Activated CD8-positive, alpha-beta memory T cell treated with anti-CD3 and anti-CD28 coated beads for 48 hours (primary cell): Measurements from ENCODE around the gene ISM2.

Experiments
- DNase-seq, 3 experiments: peaks; one replicate each; pipeline ENCODE4 v3.0.0-alpha.2; 2020; ENCODE audit warnings: low read depth in 2 of 3, low spot score in 2 of 3

Gene ISM2

GRCh38 chr14:77508249-77508648 lies 9.6 kb upstream of the ISM2 start:
- no peak for DNase-seq

DNA sequence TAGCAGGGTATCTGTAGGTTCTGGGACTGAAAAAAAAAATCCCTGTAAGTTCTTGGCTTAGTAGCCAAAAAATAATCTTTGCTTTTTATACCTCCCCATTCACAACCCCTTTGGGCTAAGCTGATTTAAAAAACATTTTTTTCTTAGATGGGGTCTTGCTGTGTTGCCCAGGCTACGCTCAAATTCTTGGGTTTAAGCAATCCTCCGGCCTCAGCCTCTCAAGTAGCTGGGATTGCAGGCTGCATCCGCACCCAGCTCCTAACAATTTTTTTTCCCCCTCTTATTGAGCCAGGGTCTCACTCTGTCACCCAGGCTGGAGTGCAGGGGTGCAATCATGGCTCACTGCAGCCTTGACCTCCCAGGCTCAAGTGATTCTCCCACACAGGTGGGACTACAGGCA lies 9.1 kb upstream of the ISM2 start:
- DNase-seq, result no peak

DNA sequence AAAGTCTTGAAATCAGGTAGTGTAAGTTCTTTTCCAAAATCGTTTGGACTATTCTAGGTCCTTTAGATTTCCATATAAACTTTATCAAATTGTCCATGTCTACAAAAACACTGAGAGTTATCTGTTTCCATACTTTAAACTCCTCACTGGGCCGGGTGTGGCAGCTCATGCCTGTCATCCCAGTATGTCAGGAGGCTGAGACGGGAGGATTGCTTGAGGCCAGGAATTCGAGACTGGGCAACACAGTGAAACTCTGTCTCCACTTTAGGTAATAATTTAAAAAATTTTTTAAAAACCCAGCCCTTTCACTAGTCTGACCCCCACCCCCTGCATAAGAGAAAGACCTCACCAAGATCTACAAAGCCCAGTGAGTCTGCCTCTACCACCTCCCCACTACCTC lies 6.4 kb upstream of the ISM2 start:
- no peak for DNase-seq

GRCh38 chr14:77503138-77503537 lies 4.5 kb upstream of the ISM2 start:
- no peak for DNase-seq

DNA sequence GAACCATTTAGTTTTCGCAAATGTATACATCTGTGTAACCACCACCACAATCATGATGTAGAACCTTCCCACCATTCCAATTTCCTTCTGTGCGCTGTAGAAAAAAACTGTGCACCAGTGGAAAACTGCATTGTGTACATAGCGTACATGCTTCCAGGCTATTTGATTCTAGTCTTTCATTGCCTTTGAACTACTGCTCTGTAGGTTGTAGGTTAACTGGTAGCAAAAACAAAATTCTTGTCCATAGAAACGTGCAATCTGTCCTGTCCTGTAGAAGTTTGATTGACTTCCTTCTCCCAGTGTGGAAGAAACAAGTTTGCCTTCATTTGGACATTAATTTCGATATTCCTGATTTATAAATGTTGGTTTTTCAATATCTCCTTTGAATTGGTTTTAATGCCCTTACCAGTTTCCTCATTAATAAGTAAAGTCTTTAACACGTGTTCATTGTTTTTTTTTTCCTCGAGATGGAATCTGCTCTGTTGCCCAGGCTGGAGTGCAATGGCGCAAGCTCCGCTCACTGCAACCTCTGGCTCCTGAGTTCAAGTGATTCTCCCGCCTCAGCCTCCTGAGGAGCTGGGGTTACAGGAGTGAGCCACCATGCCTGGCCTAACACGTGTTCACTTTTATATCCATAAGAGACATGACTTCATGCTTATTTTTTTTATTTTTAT lies 3.6 kb upstream of the ISM2 start:
- DNase-seq, result no peak

GRCh38 chr14:77498984-77499527 lies 440 bp upstream of the ISM2 start:
- no peak for DNase-seq

DNA sequence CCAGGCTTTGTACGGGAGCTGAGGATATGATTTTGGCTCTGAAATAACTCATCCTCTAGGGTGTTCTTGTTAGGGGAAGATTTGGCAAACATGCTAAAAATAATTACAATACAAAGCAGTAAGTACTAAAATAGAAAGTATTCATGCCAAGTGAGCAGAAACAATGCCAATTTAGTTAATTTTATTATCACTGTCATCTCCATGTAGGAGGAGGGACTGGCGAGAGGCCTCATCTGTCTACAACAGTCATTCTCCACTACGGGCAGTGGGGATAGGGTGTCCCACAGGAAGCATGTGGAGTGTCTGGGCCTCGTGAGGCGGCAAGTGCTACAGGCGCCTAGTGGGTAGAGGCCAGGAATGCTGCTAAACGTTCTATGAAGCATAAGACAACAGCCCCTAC lies 3.3 kb downstream of the ISM2 start:
- DNase-seq, result no peak

DNA sequence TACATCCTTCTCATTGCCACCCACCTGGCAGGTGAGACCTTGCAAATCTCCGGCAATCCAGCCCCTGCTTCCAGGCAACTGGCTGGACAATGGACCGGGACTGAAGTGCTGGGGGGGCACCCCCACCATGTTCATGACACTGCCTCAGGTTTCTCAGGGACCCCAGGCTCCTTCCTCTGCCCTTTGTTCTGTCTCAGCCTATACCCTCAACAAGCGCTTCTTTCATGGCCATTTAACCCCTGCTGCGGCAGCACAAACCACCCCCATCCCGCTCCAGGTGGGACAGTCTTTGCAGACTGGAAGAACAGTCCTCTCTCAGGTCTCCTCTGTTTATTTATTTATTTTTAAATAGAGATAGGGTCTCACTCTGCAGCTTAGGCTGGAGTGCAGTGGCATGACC lies 7.6 kb downstream of the ISM2 start:
- no peak for DNase-seq

GRCh38 chr14:77490347-77490986 lies 8.1 kb downstream of the ISM2 start:
- DNase-seq, result no peak

DNA sequence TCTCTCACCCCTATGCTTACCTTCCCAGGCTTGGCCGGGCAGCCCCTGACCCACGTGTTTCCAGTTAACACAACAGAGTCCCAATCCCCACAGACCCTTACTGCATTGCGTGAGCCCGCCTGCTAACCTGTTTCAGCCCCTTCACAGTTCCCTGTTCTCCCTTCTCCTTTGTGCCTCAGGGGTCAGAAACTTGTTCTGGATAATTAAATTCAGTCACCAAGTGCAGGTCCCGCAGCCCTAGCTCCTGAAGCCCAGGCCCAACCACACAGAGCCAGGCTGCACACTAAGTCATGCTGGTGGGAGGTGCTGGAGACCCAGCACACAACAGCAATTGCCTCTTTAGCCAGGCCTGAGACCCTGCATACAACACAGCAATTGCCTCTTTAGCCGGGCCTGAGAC lies 9.6 kb downstream of the ISM2 start:
- DNase-seq, result no peak

- no peak for DNase-seq
Observed at GRCh38 chr14:77488558-77488957, 10.1 kb downstream of the ISM2 start.

GRCh38 chr14:77485901-77486678 lies 12.5 kb downstream of the ISM2 start:
- no peak for DNase-seq

DNA sequence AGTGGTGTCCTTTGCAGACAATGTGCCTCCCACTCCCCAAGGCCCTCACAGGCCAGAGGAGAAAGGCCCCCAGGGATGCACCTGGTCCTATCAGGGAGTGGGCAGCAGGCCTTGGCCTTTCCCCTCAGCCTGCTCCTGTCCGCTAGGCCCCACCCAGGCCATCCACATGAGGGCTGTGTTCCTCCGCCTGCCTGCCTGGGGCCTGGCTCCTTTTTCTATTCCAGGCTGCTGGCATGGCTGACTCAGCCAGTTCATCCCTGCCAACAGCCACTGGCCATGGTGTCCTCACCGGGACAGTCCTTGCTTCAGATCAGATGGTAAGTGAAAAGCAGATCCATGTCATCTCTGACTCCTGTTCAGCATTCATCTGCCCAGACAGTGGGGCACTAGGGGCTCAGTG lies 13.4 kb downstream of the ISM2 start:
- DNase-seq, result no peak

- DNase-seq, result no peak
Observed at GRCh38 chr14:77482422-77482821, 16.2 kb downstream of the ISM2 start.

DNA sequence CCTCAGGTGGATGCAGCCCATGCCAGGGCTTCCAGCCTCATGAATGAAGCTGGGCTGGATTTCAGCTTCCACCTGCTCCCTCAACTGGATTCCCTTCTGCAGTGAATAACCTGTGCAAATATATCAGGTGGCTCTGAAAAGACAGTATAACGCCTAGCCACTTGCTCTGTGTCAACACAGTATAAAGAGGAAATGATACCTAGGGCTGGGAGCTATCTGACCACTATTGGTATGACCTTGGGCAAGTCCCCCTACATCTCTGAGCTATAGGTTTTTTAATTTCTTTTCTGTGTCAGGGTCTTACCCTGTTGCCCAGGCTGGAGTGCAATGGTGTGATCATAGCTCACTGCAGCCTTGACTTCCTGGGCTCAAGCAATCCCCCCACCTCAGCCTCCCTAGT lies 19.8 kb downstream of the ISM2 start:
- no peak for DNase-seq

GRCh38 chr14:77478029-77478428 lies 20.6 kb downstream of the ISM2 start:
- no peak for DNase-seq

GRCh38 chr14:77475432-77476115 lies 23.0 kb downstream of the ISM2 start:
- no peak for DNase-seq

GRCh38 chr14:77474479-77475177 lies 24.0 kb downstream of the ISM2 start:
- no peak for DNase-seq

DNA sequence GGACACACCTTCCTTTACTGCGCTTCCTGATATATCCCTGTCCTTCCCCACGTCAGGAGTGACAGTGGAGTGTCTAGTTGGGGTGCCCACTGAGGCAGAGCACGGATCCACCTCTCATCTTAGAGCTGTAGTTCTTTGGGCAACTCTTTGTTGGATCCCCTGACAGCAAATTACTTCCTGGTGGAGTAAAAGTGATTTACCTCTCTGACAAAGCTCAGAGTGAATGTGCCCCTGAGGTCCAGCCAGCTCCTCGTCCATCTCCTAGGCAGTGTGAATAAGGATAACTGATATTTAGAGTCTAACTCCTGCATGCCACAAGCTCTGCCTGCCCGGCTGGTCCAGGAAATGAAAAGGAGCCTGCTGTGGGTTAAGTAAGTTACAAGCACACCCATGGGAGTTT lies 24.7 kb downstream of the ISM2 start:
- DNase-seq, result no peak

DNA sequence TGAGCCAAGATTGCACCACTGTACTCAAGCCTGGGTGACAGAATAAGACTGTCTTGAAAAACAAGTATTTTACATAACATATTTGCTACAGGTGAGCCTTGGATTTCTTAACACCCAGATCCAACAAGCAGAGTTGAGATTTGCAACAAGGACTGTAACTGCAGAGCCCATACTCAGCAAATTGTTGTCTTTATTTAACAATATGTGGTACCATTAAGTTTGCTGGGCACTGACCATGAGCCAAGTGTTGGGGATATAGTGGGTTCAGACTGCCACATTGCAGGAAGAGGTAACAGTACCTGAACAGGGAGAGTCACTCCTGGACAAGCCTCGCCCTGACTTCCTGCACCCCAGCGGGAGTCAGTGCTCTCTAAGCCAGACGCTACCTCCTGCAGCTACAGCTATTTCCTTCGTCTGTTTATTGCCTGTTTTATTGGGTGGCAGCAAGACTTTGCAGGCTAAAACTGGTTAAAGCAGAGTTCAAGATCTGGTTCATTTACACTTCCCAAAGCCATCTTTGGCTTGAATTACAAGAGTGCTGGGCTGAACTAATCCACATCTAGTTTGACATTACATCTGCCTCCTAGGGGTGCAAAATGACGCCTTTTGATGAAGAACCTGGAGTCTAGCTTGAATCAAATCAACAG lies 28.3 kb downstream of the ISM2 start:
- no peak for DNase-seq
